Measurements from ENCODE around the gene SLC6A16.
"Not testable (repeated sequence)": the region's sequence is repeated elsewhere in the genome, so short reads cannot be mapped to it uniquely, and the experiment has no call there.

The SLC6A16 gene

GRCh38 chr19:49324801-49325576, at the start of gene SLC6A16:
Gene SLC6A16, minus strand, starts transcription at chr19:49325191. Its CDS starts 13,844 bp downstream, at chr19:49311347.
- no peak for DNase-seq

DNA sequence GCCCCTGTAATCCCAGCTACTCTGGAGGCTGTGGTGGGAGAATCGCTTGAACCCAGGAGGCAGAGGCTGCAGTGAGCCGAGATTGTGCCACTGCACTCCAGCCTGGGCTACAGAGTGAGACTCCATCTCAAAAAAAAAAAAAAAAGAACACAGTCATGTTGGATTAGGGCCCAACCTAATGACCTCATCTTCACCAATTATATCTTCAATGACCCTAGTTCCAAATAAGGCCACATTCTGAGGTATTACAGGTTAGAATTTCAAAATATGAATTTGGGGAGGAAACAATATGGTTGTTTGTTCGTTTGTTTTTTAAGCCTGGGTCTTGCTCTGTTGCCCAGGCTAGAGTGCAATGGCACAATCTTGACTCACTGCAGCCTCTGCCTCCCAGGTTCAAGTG, 48.2 kb upstream of the SLC6A16 start:
- DNase-seq: not testable (repeated sequence)

DNA sequence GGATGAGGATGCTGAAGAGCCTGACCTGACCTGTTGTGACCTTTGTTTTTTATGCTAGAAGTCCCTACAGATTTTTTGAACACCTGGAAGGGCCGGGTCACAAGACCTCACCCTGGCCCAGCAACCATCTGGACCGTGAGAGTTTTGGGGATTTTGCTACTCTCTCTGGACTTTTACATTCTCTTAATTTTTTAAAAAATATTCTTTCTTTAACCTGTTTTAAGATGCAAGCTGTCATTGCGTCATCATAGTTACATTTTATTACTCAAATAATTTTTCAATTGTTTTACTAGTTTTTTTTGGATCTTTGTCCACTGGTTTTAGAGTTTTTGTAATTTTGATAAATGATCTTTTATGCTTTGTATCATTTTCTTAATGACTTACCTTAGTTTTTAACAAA, 46.2 kb upstream of the SLC6A16 start:
- no peak for DNase-seq

DNA sequence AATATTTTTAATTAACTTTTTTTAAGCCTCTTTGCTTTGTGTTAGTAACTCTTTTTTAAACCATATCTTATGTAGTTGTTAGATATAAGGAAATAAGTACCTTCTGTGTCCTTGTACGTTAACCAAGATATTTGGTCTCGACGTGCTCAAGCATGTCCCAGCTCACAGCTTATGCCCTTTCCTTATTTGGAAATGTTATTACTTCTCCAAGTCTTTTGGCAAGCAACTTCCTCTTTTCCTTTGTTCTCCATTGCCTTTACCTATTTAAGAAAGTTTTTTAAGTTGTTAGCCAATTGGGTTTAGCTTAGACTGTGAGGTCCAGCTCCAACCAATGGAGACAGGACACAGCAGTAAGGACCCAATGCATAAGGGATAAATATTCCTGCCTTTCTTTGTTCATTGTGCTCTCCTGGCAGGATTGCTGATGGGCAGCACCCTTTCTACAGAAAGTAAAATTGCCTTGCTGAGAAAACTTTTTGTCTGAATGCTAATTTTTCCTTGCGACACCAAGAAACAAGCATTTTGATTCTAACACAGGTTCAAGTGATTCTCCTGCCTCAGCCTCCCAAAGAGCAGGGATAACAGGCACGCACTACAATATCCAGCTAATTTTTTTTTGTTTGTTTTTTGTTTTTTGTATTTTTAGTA, 43.8 kb upstream of the SLC6A16 start:
- DNase-seq: no peak

GRCh38 chr19:49366110-49366509, 41.1 kb upstream of the SLC6A16 start:
- DNase-seq: no peak

- no peak for DNase-seq
Measured at GRCh38 chr19:49364083-49364737, 39.2 kb upstream of the SLC6A16 start.

GRCh38 chr19:49363268-49364082, 38.5 kb upstream of the SLC6A16 start, which contains the start of gene DKKL1:
Gene DKKL1, plus strand, starts transcription at chr19:49363877. Its CDS starts 122 bp downstream, at chr19:49363999.
- peak; percentile 74 to 86 for DNase-seq

- DNase-seq: no peak
Measured at GRCh38 chr19:49362929-49363267, 37.9 kb upstream of the SLC6A16 start.

GRCh38 chr19:49362048-49362928, 37.3 kb upstream of the SLC6A16 start, which contains the start of gene TEAD2:
Gene TEAD2, minus strand, starts transcription at chr19:49362416. Its CDS starts 2,341 bp downstream, at chr19:49360075.
- peak in 1 of 2 experiments; percentile 18 for DNase-seq

DNA sequence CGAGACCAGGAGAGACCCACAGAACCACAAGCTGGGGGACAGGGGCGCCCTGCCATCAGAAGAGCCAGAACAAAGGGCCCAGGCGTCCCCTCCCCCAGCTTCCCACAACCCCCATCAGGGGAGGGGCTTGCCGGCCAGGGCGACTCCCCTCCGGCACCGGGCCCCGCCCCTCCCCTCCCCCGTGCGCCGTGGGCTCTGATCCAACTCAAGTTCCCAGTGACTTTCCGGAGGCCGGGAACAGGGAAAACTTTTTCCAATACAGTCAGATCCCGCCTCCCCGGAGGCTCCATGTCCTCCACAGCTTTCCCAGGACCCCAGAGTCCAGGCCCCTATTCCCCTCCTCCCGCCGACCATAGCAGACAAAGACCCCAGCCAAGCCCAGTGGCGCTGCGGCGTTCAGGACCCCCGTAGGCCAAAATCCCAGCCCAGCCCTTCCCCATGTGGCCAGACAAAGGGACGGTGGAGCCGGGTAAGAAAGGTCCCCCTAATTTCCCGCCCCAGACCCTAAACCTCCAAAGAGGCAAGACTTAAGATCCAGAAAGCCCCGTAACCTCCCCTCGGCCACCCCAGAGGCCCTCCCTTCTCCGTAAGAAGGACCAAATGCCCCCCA, 36.6 kb upstream of the SLC6A16 start:
- DNase-seq: peak in 1 of 2 experiments; percentile 28

DNA sequence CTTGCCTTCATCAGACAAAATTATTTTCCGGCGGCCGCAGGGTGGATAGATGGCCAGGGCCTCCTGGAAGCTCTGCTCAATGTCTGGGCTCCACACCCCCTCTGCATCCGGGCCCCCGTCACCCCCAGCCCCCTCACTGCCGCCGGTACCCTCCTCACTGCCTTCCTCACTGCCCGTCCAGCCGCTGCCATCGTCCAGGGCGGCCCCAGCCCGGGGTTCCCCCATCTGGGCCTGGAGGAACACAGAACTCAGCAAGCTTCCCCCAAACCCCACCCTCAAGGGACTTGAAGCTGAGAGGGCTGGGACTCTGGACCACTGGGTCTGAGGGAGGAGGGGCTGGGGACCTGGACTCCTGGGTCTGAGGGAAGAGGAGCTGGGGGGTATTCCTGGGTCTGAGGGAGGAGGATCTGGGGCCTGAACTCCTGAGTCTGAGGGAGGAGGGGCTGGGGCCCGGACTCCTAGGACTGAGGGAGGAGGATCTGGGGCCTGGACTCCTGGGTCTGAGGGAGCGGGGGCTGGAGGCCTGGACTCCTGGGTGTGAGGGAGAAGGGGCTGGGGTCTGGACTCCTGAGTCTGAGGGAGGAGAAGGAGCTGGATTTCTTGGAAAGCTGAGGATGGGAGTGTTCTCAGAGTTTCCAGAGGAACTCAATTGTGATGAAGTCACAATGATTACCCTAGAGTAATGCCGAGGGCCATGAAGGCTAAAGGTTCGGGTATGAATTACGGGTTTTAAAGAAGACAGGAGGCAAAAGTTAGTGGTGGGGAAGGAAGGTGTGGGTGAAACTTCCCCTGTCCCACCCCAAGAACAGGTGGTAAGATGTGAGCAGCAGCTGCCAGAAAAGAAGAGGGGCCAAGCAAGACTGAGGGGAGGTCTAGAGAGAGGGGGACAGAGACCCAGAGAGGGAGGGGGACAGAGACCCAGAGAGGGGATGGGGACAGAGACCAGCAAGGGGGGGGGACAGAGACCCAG, 35.1 kb upstream of the SLC6A16 start:
- DNase-seq: no peak

GRCh38 chr19:49357186-49357585, 32.2 kb upstream of the SLC6A16 start:
- no peak for DNase-seq

- no peak for DNase-seq
Measured at GRCh38 chr19:49356382-49356781, 31.4 kb upstream of the SLC6A16 start.

DNA sequence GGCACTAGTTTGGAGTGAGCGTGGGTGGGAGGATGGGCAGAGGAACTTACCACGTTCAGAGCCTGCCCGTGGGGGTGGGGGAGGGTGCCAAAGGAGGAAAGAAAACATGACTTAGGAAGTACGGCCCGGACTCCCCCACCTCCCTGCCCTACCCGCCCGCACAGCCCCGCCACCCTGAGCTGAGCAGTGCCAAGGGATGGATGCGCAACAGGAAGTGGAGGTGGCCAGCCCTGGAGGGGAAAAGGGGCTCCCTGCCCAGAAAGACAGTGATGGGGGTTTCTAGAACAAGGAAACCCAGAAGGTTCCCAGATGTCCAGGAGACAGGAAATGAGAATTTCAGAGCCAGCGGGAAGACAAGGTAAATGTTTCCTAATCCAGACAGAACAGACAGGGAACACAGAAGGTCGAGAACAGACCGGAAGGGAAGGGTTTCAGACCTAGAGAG, 30.9 kb upstream of the SLC6A16 start:
- no peak for DNase-seq

DNA sequence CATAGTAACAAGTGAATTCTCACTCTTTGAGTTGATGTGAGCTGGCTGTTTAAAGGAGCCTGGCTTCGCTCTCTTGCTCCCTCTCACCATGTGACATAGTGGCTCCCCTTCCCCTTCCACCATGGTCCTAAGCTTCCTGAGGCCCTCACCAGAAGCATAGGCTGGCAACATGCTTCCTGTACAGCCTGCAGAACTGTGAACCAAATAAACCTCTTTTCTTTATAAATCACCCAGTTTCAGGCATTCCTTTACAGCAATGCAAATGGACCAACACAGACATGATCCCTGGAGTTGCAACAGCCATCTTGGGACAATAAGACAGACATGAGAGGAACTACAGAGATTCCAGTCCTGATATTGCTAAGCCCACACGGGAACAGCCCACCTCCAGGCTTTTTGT, 24.6 kb upstream of the SLC6A16 start:
- no peak for DNase-seq

DNA sequence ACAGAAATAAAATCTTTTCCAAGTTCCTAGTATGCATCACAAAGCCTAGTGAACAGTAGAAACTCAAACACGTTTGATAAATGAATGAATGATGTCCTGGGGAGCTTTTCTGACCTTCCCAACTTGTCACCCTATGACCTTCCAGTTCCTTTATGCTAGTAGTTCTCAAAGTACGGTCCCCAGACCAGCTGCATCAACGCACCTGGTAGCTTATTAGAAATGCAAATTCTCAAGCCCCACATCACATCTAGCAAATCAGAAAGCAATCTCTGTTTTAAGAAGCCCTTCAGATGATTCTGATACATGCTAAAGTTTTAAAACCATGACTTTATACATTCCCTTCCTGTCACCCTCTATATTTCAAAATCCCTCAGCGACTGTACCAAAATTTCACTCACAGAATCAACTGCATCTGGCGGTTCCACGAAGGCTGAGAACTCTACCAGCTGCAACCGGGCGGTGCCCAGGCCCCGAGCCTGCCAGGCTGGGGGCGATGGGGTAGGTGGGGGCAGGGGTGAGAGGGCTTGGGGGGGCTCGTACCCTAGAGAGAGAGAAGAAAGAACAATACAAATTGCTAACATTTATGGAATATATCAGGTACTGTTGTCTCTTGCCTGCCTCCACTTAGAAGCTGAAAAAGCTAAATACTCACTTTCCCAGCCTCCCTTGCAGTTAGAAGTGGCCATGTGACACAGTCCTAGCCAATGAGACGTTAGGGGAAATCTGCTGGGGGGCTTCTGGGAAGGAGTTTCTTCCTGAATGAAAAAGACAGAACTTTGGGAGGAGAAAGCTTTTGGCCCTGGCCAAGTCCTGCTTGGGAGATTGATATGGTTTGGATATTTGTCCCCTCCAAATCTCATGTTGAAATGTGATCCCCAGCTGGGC, 23.6 kb upstream of the SLC6A16 start:
- DNase-seq: no peak

DNA sequence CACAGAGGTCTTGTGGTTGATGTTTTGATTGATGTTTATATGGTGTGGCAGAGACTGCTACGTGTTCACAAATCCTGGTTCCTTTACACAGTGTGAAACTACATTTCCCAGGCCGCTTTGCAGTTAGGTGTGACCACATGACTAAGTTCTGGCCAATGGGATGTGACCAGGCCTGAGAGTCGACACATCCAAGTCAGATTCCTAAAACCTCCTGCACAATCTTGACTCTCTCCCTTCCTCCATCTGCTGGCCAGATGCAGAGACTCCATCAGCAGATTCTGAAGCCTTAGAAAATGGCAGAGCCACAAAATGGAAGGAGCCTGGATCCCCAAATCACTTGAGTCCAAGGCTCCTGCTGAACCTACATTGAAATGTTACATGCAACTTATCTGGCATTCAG, 22.8 kb upstream of the SLC6A16 start:
- DNase-seq: peak; percentile 76 to 95

GRCh38 chr19:49347191-49347590, 22.2 kb upstream of the SLC6A16 start:
- no peak for DNase-seq
